A549 treated with Hydrocortisone at 1 μM for 4 hours (cell line): ENCODE data around the gene ZNF486. TPM values are rescaled to one million over a fixed set of nuclear protein-coding genes. Genes with fewer than 3 reads are reported as not detected.

ENCODE experiments used
- total RNA-seq: library from RNA; stranded (reverse); fragments of 200-300 nt; extraction: Qiagen RNA extraction; gene quantifications from 5 replicates; pipeline ENCODE4 v1.2.3, GENCODE V29; 2022

ZNF486 gene
- total RNA-seq: not detected in 5 replicates

GRCh38 chr19:20167020-20167644 is at the start of gene ZNF486:
Gene ZNF486, plus strand, starts transcription at chr19:20167214. Its CDS starts 117 bp downstream, at chr19:20167331.

Other genes starting within 250 kb of the ZNF486 start
- not detected in 5 replicates for gene ZNF682, start 127.7 kb upstream of the ZNF486 start, total RNA-seq
- gene ZNF90, start 89.2 kb upstream of the ZNF486 start, total RNA-seq: not detected in 5 replicates